K562 (cell line): ENCODE results near the gene ADAMTSL2. TPM values are rescaled to one million over a fixed set of nuclear protein-coding genes. Genes with fewer than 3 reads are reported as not detected.

Source experiments
- ARID3A ChIP-seq: IDR thresholded peaks from 2 replicates; pipeline ENCODE4 v1.6.1; 2012; ENCODE audit warnings: low read depth, low read length, improper control_type of control experiment, borderline replicate concordance
- BDP1 ChIP-seq: IDR thresholded peaks from 3 replicates; pipeline ENCODE4 v1.6.1; 2011; ENCODE audit not compliant: insufficient read length, insufficient read depth
- CBFA2T2 ChIP-seq: fragments of 450-650 bp; conservative IDR thresholded peaks from 2 replicates; pipeline ENCODE4 v1.6.1; 2017; ENCODE audit warnings: mild to moderate bottlenecking
- ILF3 ChIP-seq: fragments of 450-650 bp; IDR thresholded peaks from 2 replicates; pipeline ENCODE4 v1.6.1; 2018; ENCODE audit warnings: antibody characterized with exemption, mild to moderate bottlenecking, moderate library complexity, borderline replicate concordance
- JUND ChIP-seq, 2 experiments: IDR thresholded peaks; 2 replicates in 1 of 2; 3 replicates in 1 of 2; pipeline ENCODE4 v1.6.1; 2011; ENCODE audit warnings: borderline replicate concordance in 2 of 2, low read depth in 2 of 2, low read length in 2 of 2, improper control_type of control experiment in 1 of 2, missing biosample characterization in 1 of 2, missing genetic modification characterization in 1 of 2, missing genetic modification reagents in 1 of 2
- KDM5B ChIP-seq: fragments of 200-600 bp; sonication (generic); IDR thresholded peaks from 2 replicates; pipeline ENCODE4 v1.6.1; 2012; ENCODE audit warnings: low read depth, mild to moderate bottlenecking, moderate library complexity, low read length, control low read depth, inconsistent platforms; ENCODE audit not compliant: insufficient replicate concordance
- PCBP1 ChIP-seq: fragments of 200-400 bp; formaldehyde crosslinking; IDR thresholded peaks from 2 replicates; pipeline ENCODE4 v1.6.1; 2018; ENCODE audit warnings: mild to moderate bottlenecking, low read depth, low read length; ENCODE audit not compliant: poor library complexity, severe bottlenecking
- POLR2G ChIP-seq: fragments of 200-400 bp; formaldehyde crosslinking; IDR thresholded peaks from 2 replicates; pipeline ENCODE4 v1.6.1; 2017; ENCODE audit warnings: low read depth, mild to moderate bottlenecking, antibody characterized with exemption, low read length, moderate library complexity
- PTTG1 ChIP-seq: fragments of 450-650 bp; IDR thresholded peaks from 2 replicates; pipeline ENCODE4 v1.6.1; 2016; ENCODE audit warnings: low read depth, mild to moderate bottlenecking, missing genetic modification characterization, missing compliant biosample characterization
- RAD21 ChIP-seq, 2 experiments: fragments of 250-450 bp in 1 of 2; fragments of 450-650 bp in 1 of 2; sonication (Bioruptor Pico) in 1 of 2; formaldehyde crosslinking in 1 of 2; IDR thresholded peaks in 1 of 2; conservative IDR thresholded peaks in 1 of 2; 2 replicates each; pipeline versions ENCODE4 v1.4.0 to v1.8.0; 2020 to 2022; ENCODE audit warnings: mild to moderate bottlenecking in 2 of 2, moderate library complexity in 1 of 2
- RFX7 ChIP-seq: fragments of 250-450 bp; sonication (Bioruptor Pico); IDR thresholded peaks from 2 replicates; pipeline ENCODE4 v1.5.1; 2021; ENCODE audit warnings: mild to moderate bottlenecking
- SNRNP70 ChIP-seq: fragments of 200-400 bp; formaldehyde crosslinking; optimal IDR thresholded peaks from 2 replicates; pipeline ENCODE3; 2017; ENCODE audit warnings: low read depth, low read length
- TARDBP ChIP-seq: fragments of 450-650 bp; IDR thresholded peaks from 2 replicates; pipeline ENCODE4 v1.6.1; 2016
- TCF3 ChIP-seq: sonication (generic); formaldehyde crosslinking; IDR thresholded peaks from 2 replicates; pipeline ENCODE4 v1.4.0; 2020; ENCODE audit warnings: mild to moderate bottlenecking, missing genetic modification reagents
- U2AF2 ChIP-seq: fragments of 200-400 bp; formaldehyde crosslinking; optimal IDR thresholded peaks from 2 replicates; pipeline ENCODE3; 2017; ENCODE audit warnings: low read depth, mild to moderate bottlenecking, low read length
- VEZF1 ChIP-seq: fragments of 200-800 bp; sonication (Bioruptor generic); IDR thresholded peaks from 2 replicates; pipeline ENCODE4 v1.6.1; 2017; ENCODE audit warnings: missing genetic modification characterization, missing compliant biosample characterization
- ZNF224 ChIP-seq: sonication (generic); formaldehyde crosslinking; IDR thresholded peaks from 2 replicates; pipeline ENCODE4 v1.8.0; 2022; ENCODE audit warnings: mild to moderate bottlenecking, missing genetic modification reagents
- ZNF277 ChIP-seq: fragments of 250-450 bp; sonication (Bioruptor Pico); IDR thresholded peaks from 2 replicates; pipeline ENCODE4 v1.8.0; 2022; ENCODE audit warnings: inconsistent platforms, mild to moderate bottlenecking, moderate library complexity, borderline replicate concordance
- ZNF785 ChIP-seq: fragments of 250-450 bp; sonication (Bioruptor Pico); IDR thresholded peaks from 2 replicates; pipeline ENCODE4 v1.4.0; 2020; ENCODE audit warnings: mild to moderate bottlenecking
- polyA plus RNA-seq, 8 experiments: library from polyadenylated mRNA; depleted of rRNA in 4 of 8; stranded (reverse) in 5 of 8; unstranded in 3 of 8; fragments of >200 nt; fragmentation: Nextera tagmentation in 2 of 8; fragmentation: Illumina TruSeq in 1 of 8; extraction: Ambion mirVana in 2 of 8; extraction: Trizol in 1 of 8; gene quantifications; 2 replicates each; pipeline versions ENCODE4 v1.2.1 to v1.2.3, GENCODE V29; 2011 to 2014; ENCODE audit warnings: inconsistent platforms in 1 of 8, missing spikeins in 1 of 8
- total RNA-seq, 7 experiments: library from RNA; depleted of rRNA in 6 of 7; stranded (reverse); fragments of >200 nt in 6 of 7; fragmentation: Illumina TruSeq in 2 of 7; extraction: Trizol in 2 of 7; gene quantifications; 2 replicates each; pipeline versions ENCODE4 v1.2.1 to v1.2.3, GENCODE V29; 2011 to 2021; ENCODE audit warnings: low replicate concordance in 1 of 7
- TF ChIP-seq, protein P1 (sequence below): fragments of 450-650 bp; IDR thresholded peaks from 2 replicates; pipeline ENCODE4 v1.7.1; 2018; ENCODE audit warnings: mild to moderate bottlenecking, low read depth; ENCODE audit not compliant: partially characterized antibody

ADAMTSL2 gene
- total and polyA plus RNA-seq, 9 of the 15 experiments (the other 6 are each of a cell fraction or from before 2014, with no cell fraction given) = 0.04 TPM; not detected in 8

DNA sequence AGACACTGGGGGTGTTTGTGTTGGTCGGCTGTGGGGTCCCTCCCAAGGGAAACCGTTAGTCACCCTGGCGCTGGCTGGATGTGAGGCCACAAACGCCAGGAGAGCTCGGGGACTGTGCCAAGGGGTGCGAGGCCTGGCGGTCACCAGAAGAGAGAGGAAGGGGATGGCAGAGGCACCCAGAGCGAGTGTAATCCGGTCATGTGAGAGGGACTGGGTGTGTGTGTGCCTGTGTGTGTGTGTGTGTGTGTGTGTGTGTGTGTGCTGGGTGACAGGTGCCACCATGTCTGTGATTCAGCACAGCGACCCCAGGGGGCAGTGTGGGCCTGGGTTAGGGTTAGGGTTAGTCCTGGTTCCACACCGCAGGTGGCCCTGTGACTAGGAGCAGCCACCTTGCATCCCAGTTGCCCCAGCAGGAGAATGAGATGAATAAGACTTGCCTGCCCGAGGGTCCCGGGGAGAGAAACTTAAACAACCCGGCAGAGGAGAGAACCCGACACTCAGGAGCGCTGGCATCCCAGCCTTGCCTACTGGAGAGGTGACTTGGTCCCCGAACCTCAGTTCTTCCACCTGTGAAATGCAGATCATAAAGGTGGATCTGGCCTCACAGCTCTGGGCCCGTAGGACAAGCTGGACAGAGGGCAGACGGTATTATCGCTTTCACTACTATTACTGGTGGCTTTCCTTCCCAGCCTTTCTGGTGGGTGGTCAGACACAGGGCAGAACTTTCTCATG lies 1.4 kb upstream of the ADAMTSL2 start (continued):
- no peak for TF ChIP-seq ZNF277 (CRISPR knock-in tag)
- TF ChIP-seq TARDBP = no peak
- no peak for TF ChIP-seq KDM5B
- TF ChIP-seq SNRNP70 = no peak
- peak; percentile 84 to 97 for TF ChIP-seq RAD21 (CRISPR knock-in tag; conservative IDR thresholded peaks at IDR 0.05 in 1 of 2, IDR thresholded peaks at IDR 0.05 in 1 of 2)
- no peak for TF ChIP-seq ARID3A
- TF ChIP-seq BDP1 = no peak
- no peak for TF ChIP-seq ZNF785 (CRISPR knock-in tag)
- no peak for TF ChIP-seq CBFA2T2
- no peak for TF ChIP-seq PTTG1 (tag)
- no peak for TF ChIP-seq VEZF1 (CRISPR knock-in tag)
- TF ChIP-seq RFX7 (CRISPR knock-in tag) = no peak
- TF ChIP-seq TCF3 = no peak
- no peak for TF ChIP-seq POLR2G
- no peak for TF ChIP-seq PCBP1
- no peak for TF ChIP-seq ILF3
- TF ChIP-seq, protein P1, sequence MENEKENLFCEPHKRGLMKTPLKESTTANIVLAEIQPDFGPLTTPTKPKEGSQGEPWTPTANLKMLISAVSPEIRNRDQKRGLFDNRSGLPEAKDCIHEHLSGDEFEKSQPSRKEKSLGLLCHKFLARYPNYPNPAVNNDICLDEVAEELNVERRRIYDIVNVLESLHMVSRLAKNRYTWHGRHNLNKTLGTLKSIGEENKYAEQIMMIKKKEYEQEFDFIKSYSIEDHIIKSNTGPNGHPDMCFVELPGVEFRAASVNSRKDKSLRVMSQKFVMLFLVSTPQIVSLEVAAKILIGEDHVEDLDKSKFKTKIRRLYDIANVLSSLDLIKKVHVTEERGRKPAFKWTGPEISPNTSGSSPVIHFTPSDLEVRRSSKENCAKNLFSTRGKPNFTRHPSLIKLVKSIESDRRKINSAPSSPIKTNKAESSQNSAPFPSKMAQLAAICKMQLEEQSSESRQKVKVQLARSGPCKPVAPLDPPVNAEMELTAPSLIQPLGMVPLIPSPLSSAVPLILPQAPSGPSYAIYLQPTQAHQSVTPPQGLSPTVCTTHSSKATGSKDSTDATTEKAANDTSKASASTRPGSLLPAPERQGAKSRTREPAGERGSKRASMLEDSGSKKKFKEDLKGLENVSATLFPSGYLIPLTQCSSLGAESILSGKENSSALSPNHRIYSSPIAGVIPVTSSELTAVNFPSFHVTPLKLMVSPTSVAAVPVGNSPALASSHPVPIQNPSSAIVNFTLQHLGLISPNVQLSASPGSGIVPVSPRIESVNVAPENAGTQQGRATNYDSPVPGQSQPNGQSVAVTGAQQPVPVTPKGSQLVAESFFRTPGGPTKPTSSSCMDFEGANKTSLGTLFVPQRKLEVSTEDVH = no peak
- no peak for TF ChIP-seq U2AF2
- TF ChIP-seq ZNF224 (CRISPR knock-in tag) = no peak
- peak; percentile 41; the same call in 1 of the 2 replicates for TF ChIP-seq JUND (IDR thresholded peaks at IDR 0.05; ENCODE audit: borderline replicate concordance, low read depth, low read length)
- TF ChIP-seq JUND (tag; IDR thresholded peaks at IDR 0.05; ENCODE audit: borderline replicate concordance, low read depth, low read length) = no peak
